HG02798 (cell line): ENCODE data around the gene KIRREL1.

ENCODE experiments used
- ATAC-seq: cut with Tn5 transposase; IDR thresholded peaks from one replicate; pipeline ENCODE4 v1.9.1; 2021; ENCODE audit warnings: mild to moderate bottlenecking; ENCODE audit not compliant: unreplicated experiment, poor library complexity

Gene KIRREL1

GRCh38 chr1:157993147-157993917 is at the start of gene KIRREL1:
Gene KIRREL1, plus strand, starts transcription at chr1:157993645. Its CDS starts 32 bp downstream, at chr1:157993677.
- no peak for ATAC-seq

GRCh38 chr1:157944663-157945280 is 48.7 kb upstream of the KIRREL1 start:
- ATAC-seq = no peak

- no peak for ATAC-seq
Observed at GRCh38 chr1:157948312-157949073, 45.0 kb upstream of the KIRREL1 start.

- no peak for ATAC-seq
Observed at GRCh38 chr1:157949074-157949354, 44.4 kb upstream of the KIRREL1 start.

GRCh38 chr1:157951230-157951629 is 42.2 kb upstream of the KIRREL1 start:
- no peak for ATAC-seq

- no peak for ATAC-seq
Observed at GRCh38 chr1:157952601-157953000, 40.8 kb upstream of the KIRREL1 start.

- ATAC-seq = no peak
Observed at GRCh38 chr1:157955221-157955620, 38.2 kb upstream of the KIRREL1 start.

- no peak for ATAC-seq
Observed at GRCh38 chr1:157955857-157956256, 37.6 kb upstream of the KIRREL1 start.

- ATAC-seq = no peak
Observed at GRCh38 chr1:157956732-157957131, 36.7 kb upstream of the KIRREL1 start.

GRCh38 chr1:157958263-157958662 is 35.2 kb upstream of the KIRREL1 start:
- ATAC-seq = no peak

- no peak for ATAC-seq
Observed at GRCh38 chr1:157959750-157960149, 33.7 kb upstream of the KIRREL1 start.

- ATAC-seq = no peak
Observed at GRCh38 chr1:157960773-157961172, 32.7 kb upstream of the KIRREL1 start.

- ATAC-seq = no peak
Observed at GRCh38 chr1:157961805-157962762, 31.4 kb upstream of the KIRREL1 start.

- ATAC-seq = peak; percentile 50
Observed at GRCh38 chr1:157963713-157964112, 29.7 kb upstream of the KIRREL1 start.

GRCh38 chr1:157965584-157965983 is 27.9 kb upstream of the KIRREL1 start:
- ATAC-seq = no peak

- ATAC-seq = no peak
Observed at GRCh38 chr1:157966031-157966537, 27.4 kb upstream of the KIRREL1 start.

GRCh38 chr1:157967205-157967604 is 26.2 kb upstream of the KIRREL1 start:
- ATAC-seq = no peak

GRCh38 chr1:157968508-157968907 is 24.9 kb upstream of the KIRREL1 start:
- no peak for ATAC-seq

GRCh38 chr1:157968946-157969345 is 24.5 kb upstream of the KIRREL1 start:
- ATAC-seq = no peak
